ENCODE measurements around the gene TEX22.

- no peak for TF ChIP-seq POLR2A (IDR thresholded peaks at IDR 0.05; ENCODE audit: low read length)
- no peak for TF ChIP-seq GATA1 (IDR thresholded peaks at IDR 0.05; ENCODE audit: low read depth, low read length)
Measured at GRCh38 chr14:105395538-105395854, 2.8 kb upstream of the TEX22 start.
